NK-92 (cell line): Measurements from ENCODE around the gene HELB.
A peak's percentile ranks its signal among the peaks of the same experiment; 100 is the strongest.

Experiments used
- DNase-seq: peaks from one replicate; lab custom pipeline; 2025; ENCODE audit not compliant: unreplicated experiment; lab: John Stamatoyannopoulos, UW

The HELB gene

DNA sequence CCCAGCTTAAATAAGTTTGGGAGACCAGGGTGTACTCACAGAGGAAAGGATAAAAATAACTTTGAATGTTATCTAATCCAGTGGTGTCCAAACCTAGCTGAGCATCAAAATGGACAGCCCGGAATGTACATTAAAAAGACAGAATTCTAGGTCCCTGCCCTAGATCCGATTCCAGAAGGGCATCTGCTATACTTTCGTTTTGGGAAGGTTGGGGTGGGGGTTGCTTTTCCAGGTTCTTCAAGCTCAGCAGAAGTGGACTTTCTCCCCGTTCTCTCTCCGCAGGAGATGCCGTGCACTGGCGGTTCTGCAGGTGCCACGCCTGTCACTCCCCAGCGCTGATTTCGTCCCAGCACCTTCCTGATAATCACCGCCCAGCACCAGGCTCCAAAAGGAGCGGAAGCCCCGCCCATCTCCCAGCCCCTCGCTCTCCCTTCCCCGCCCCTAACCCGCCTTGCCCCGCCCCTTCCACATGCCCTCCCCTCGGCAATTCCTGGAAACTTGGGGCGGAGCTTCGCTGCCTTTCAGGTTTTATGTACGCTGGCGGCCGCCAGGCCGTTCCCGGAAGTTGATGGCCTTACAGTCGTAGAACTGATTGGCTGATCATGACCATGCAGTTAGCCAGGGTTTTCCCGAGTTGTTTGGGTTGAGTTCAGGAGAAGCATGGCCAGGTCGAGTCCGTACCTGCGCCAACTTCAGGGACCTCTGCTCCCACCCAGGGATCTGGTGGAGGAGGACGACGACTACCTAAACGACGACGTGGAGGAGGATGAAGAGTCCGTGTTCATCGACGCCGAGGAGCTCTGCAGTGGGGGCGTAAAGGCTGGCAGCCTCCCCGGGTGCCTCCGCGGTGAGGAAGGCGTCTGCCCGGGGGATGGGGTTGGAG, at the start of gene HELB:
HELB (plus strand) TSS at position 550 of the 883 bp plus-strand sequence; CDS start at position 661, 111 bp downstream.
- DNase-seq, result peak; percentile 78

DNA sequence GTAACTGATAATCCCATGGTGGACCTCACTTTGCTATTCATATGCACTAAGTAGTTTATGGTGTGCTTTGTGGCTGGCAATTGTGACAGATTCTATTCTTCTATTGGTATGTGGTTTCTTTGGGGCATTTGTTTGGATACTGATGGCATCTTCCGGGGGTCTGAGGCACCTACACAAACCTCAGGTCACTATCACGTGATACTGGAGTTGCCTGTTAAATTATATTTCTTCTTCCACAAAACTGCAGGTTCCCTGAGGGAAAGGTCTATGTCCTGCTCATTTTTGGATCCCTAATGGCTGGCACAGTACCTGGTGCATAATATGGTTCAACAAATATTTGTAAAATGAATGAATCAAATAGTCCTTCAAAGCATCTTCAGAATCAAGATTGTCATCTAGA, 49.5 kb upstream of the HELB start:
- no peak for DNase-seq

DNA sequence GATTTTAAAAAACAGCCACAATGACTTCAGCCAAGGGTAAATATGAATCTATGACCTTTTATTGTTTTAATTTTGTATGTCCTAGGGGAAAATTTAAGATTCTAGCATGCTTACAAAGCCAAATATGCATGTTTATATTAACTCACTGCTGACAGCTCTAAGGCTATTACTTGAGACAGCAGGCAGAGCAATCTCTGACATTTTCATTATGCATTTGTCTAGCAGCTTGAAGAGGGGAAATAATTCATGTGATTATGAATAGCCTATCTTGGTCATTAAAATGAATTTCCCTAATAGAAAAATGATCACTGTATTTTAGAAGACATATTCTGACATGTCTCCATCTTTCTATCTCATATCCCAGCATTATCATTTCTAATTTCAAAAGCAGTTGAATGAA, 46.6 kb upstream of the HELB start:
- DNase-seq, result no peak

DNA sequence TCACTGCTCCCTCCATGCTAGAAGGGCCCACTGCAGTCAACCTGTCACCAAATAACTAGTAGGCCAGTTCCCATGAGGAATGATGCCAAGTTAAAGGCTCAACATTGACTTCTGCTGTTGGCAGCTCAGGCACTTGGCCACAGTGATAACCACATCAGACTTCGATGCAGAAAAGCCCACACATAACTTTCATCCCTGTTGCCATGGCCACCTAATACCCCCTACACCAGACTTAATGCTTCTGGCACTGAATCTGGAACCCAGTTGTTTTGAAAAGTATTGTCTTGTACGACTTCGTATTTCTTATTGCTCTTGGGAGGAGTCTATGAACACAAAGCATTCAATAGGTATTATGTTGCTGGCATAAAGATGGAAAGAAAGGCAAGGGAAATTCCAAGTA, 44.3 kb upstream of the HELB start:
- DNase-seq, result no peak

DNA sequence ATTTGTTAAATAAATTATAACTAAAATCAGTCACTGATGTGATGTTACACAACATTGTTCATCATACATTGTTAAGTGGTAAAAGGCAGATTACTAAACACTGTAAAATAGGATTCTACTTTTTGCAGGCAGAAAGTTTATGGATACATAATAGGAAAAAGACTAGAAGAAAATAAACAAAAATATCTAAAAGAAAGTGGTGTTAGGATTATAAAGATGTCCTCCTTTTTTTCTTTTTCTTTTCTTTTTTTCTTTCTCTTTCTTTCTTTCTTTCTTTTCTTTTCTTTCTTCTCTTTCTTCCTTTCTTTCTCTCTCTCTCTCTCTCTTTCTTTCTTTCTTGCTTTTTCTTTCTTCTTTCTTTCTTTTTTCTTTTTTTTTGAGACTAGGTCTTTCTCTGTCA, 39.6 kb upstream of the HELB start:
- no peak for DNase-seq

DNA sequence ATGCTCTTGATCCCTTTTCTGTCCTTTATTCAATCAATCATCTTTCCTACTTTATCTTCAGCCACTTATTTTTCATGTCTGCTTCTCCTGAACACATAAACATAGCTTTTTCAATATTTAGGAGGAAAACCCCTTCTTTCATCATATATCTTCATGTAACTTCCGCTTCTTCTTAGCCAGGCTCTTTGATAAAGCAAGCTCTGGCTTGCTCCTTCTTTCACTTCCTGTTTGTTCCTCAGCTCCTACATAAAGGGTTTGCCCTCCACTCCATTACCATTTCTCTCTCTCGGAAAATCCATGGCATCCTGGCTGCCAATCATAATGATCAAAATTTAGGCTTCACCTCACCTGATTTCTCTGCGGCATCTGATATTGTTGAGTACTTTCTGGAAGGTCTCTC, 33.7 kb upstream of the HELB start:
- DNase-seq, result no peak

DNA sequence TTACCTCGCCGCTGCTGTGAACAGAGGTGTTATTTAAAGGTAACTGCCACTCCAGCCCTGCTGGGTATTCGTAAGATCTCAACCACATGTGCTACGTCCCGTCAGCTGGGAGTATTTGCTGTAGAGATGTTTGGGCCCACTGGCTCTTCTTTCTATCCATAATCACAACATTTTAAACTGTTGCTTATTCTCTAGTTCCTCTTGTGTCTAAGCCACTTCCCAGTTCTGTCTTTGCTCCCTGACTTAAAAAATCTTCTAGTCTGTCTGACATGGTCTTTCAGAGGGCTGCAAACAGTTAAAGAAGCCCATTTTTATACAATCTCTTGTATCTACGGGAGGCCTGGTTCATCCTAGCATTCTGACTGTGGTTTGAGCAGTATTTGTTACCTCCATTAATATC, 33.2 kb upstream of the HELB start:
- DNase-seq, result no peak

DNA sequence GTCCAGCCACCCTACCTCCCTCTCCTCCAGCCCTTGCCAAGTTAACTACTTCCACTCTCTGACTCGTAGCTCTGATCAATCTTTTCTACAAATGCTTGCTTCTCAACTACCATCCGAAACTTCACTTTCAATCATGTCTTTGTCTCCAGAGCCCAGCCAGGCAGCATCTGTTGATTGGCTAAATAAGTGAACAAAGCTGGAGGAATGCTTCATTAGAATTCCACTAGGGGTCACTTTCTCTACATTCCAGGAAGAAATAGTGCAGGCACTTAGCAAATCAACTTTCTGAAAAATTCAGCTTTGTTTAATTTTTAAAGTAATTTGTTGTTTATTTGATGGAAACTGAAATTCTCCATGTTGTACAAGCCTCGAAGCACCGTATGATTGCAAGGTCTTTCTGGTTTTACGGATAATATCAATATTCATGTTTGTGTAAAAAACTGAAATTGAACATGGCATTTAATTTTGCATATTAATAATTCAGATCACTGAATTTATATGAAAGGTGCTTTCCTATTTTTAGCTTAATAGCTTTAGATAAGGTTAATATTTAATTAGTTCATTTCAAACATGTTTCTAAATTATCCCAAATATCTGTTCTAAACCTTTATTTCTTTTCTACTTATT, 32.4 kb upstream of the HELB start:
- DNase-seq, result no peak

DNA sequence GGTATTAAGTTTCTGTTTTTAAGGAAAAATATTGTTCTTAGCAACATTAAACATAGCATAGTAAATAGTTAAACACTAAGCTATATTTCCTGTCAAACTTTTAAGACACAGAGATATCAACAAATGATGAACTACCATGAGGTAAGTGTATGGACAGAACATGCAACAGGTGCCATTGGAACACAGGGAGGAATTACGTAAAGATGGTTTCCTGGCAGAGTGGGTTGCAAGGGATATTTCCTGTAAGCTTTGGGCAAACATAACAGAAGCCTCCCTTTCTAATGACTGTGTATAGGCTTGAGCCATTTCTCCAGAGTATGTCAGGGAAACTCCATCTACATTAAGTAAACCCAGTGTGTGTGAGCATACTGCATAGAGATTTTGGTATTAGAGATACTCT, 31.7 kb upstream of the HELB start:
- DNase-seq, result no peak

DNA sequence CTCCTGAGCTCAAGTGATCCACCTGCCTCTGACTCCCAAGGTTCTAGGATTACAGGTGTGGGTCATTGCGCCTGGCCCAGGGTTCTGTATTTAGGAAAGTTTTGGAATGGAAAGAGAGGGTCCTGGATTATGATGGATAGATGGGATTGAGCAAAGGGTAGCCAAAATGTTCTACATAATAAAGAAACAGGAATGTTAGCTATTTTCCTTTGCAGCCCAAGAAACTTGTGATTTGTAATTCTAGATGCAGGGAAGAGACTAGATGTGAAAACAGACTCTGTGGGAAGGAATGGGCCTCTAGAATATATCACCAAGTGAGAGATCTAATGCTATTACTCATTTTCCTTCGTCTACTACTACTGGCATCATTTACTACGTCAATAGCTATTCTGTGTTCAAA, 29.6 kb upstream of the HELB start:
- no peak for DNase-seq

DNA sequence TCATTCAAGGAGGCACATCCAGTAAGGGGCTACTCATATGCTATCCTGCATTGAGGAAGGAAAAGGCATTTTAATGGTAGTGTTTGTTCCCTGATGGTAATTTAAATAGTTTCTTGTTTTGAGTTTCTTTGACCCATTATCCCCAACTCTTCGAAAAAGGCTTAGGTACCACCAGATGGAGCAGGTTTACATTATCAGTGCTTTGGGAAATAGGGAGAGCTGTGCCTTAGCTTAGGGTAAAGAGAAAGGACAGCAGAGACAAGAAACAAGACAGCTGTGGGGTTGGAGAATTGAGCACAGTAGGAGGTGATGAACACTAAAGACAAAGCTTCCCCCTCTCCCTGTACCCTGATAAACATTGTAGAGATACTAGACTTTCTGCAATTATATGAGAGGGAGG, 29.1 kb upstream of the HELB start:
- DNase-seq, result no peak

DNA sequence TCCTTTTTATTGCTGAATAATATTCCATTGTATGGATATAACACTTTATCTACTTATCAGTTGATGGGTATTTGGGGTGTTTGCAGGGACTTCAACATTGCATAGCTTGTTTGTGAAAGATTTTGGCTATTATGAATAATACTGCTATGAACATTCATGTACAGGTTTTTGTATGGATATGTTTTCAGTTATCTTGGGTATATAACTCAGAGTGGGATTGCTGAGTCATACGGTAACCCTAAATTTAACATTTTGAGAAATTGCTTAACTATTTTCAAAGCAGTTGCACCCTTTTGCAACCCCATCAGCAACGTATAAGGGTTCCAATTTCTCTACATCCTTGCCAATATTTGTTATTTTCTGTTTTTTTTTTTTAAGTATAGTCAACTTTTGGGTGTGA, 27.3 kb upstream of the HELB start:
- DNase-seq, result no peak

DNA sequence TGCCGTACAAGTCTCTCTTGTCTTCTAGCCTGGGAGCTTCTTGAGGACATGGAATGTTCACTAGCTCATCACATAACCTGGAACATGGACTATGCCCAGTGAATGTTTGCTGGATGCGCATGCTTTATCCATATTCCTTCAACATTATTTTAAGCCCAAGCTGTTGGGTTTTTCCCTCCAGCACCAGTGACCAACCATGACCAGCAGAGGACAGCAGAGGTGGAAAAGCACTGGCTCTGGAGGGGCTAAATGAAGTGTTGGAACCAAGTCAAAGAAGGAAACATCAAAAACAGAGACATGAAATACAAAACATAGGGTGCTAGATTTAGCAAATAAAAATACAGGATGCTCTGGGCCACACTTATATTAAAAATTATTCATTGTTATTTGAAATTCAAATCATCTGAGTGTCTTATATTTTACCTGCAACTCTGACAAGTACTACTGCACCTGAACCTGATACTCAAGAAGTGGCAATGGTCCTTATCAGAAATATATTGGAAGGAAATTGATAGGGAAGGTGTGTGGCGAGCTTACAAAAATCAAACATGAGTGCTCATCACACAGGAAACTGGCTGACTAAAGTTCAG, 23.1 kb upstream of the HELB start:
- DNase-seq, result no peak

DNA sequence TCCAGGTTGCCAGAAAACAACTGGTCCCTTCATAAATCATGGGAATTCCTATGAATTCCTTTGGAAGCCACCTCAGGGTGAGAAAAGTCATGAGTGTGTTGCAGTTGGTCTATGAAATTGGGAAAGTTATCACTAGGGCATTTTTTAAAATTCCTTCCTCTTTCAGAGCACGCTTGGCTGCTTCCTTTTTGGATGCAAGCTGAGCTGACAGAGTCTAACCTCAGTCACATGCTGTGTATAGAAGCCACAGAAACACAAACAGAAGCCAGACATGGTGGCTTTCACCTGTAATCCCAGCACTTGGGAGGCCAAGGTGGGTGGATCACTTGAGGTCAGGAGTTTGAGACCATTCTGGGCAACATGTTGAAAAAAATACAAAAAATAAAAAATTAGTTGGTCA, 21.7 kb upstream of the HELB start:
- no peak for DNase-seq

DNA sequence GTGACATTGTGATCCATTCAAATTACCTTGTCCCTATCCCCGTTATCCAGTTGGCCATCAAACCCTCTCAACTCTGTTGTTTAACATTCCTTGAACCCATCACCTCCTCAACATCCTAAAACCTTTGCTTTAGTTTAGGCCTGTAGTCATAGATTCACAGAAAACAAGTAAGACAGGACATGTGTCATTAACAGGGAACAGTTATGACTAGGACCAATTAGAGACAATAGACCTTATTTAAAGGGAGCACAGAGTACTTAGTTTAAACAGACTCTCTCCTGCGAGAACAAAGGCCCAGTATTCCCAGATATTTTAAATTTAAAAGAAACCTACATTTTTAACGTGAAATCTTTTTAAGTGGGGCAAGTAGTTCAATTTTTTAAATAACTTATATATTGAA, 20.0 kb upstream of the HELB start:
- DNase-seq, result no peak

DNA sequence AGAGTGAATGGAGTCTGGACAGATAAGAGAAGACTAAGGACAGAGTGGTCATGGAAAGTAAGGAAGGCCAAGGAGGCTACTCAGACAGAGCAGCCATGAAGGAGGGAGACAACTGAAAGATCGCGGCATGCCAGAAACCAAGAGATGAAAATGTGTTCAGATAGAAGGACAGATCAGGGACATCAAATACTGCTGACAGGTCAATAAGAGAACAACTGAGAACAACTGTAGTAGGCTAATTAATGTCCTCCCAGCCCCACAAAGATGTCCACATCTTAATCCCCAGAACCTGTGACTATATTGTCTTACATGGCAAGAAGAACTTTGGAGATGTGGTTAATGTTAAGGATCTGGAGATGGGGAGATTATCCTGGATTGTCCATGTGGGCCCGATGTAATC, 15.0 kb upstream of the HELB start:
- DNase-seq, result no peak

DNA sequence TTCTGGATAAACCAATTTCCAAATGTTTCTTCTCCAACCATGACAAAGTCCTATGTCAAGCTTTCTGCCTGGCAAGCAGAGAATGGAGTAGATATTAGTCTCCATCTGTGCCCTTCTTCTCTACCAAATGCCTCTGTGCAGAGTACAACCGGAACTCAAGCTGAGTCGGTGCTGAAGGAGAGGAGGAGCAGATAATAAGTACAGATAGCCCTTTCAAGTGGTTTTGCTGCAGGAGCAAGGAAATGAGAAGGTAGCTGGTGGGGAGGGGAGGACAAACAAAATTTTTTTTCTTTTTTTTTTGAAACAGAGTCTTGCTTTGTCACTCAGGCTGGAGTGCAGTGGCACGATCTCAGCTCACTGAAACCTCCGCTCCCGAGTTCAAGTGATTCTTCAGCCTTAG, 14.2 kb upstream of the HELB start:
- DNase-seq, result no peak

DNA sequence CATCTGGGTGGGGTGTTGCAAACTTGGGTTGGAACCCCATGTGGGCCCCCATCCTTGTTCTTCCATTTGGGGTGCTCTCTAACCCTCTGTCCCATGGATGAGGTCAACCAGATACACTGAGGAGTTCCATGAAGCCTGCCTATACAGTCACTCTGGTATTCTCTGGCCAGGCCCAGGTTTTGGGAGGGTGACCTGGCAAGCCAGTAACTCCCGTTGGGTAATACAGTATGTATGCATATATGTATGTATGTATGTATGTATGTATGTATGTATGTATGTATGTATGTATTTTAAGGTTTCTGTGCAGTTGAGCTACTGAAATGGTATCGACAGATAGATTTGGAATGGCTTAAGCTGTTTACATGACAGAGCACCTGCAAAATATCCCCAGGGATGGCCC, 12.8 kb upstream of the HELB start:
- no peak for DNase-seq

DNA sequence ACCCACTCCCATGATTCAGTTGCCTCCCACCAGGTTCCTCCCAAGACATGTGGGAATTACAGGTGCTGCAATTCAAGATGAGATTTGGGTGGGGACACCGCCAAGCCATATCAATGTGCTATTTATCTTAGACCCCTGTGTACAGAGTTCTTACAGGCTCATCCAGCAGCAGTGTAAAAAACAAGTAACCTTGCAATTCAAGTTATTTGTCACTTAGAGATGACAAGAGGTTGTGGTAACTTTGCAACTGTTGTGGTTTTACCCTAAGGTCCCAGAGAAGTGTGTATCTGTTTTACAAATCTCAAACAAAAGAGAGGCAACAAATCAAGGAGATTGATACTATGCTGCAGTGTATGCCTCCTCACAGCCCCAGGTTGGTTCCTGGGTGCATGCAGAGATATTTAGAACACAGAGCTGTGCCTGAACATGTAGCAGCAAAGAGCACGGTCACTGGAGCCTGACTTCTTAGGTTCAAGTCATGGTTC, 11.5 kb upstream of the HELB start:
- DNase-seq, result no peak

DNA sequence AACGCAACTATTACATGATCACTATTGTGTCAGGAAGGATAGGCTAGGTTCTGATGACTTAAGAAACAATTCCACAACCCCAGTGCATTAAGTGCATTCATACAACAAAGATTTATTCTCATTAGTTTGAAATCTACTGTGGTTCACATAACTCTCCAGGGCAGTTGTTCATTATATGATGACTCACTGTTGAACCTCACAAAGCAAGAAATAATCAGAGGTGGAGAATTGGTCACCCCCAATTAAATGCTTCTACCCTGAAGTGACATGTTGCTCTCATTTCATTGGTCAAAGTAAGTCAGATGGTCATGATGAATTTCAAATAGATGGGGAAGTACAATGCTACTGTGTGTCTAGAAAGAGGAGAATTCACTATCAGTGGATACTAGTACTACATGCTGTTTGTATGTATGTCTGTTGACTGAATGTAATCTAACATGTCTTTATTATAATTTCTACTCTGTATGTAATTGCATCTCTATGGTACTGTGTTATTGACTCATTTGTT, 6.1 kb upstream of the HELB start:
- DNase-seq, result no peak

DNA sequence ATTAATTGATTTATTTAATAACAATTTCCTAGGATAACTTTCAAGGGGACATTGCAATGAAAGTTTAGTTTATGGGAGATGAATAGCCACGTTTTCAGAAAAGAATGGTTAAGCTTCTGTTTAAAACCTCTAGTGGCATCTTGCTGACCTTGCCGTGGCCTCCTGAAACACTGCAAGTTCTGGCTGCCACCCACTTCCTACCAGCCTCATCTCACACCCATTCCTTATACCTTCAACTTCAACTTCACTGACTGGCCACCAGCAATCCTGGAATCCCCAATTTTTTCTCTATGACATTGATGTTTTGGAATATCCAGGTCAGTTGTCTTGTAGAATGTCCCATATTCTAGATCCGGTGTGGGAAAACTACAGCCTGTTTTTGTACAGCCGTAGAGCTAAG, 5.2 kb upstream of the HELB start:
- DNase-seq, result no peak

DNA sequence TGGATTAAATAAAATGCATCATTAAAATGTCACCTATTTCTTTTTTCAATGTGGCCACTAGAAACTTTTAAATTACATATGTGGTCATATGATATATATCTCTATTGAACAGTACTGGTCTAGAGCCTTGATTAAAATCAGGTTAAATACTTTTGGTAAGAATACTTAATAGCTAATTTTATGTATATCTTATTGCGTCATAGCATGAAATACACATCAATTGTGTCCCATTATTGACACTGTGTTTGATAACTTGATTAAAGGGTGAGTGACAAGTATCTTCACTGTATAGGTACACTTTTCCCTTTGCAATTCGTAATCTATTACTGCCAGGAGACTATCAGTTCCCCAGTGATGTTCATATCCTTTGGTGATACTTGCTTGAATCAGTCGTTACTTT, 4.4 kb upstream of the HELB start:
- no peak for DNase-seq
